ENCODE data around the gene GPBP1L1. TPM values are rescaled to one million over a fixed set of nuclear protein-coding genes. Genes with fewer than 3 reads are reported as not detected.

The GPBP1L1 gene
- 124 and 138 TPM in 2 replicates for total RNA-seq (2021)
- percentile 96 among the genes with signal in this experiment for Bru-seq, nascent RNA
- BruChase-seq, experiment 1, labeled RNA remaining after a 2-hour chase = percentile 96 among the genes with signal in this experiment
- percentile 93 among the genes with signal in this experiment for BruChase-seq, experiment 2, labeled RNA remaining after a 6-hour chase
- long read RNA-seq, transcript GPBP1L1-201 (12 exons, 3,599 nt) = minor isoform, 16 of 120 reads
- long read RNA-seq, transcript GPBP1L1-202 (13 exons, 3,736 nt) = major isoform, 23 of 120 reads
- long read RNA-seq, partial matches to known transcripts = 4 of 120 reads
- long read RNA-seq, other reads (novel, unspliced or antisense) = 77 of 120 reads

GRCh38 chr1:45686288-45687013 lies at the start of gene GPBP1L1:
TSS of gene GPBP1L1 (minus strand) at chr1:45686533. CDS start at chr1:45659087, 27,446 bp downstream.
- peaks cover 22% of the 10 kb centered on the region for H3F3A ChIP-seq (ENCODE audit: insufficient read depth, low read depth)
- DNase-seq = peak; percentile 82 to 98
- peak within 1 kb of the TSS; percentile 94 for H3K4me3 ChIP-seq
- TF ChIP-seq EZH2 (IDR thresholded peaks at IDR 0.05; ENCODE audit: low read depth) = no peak
- no peak for TF ChIP-seq CTCF (conservative IDR thresholded peaks at IDR 0.05)
- ChIA-PET POLR2A (ENCODE audit: unreplicated experiment) (interaction anchor here (0.6 to 1.8 kb wide), 8 partner anchors 105 to 617 kb away, joined by 3 to 12 read pairs (median 3); partner anchors contain the start of genes LRRC41, RAD54L and UQCRH), CTCF (no interaction called here)
- no peaks in the 10 kb centered on the region for H3K27me3 ChIP-seq (ENCODE audit: insufficient read depth, low read depth)
- no peaks in the 10 kb centered on the region for H3K9me3 ChIP-seq (ENCODE audit: insufficient read depth, low read depth)
- peaks cover 32% of the 10 kb centered on the region for H4K20me1 ChIP-seq (ENCODE audit: insufficient read depth)
- peak within 1 kb of the TSS; percentile 94 for H2AFZ ChIP-seq
- BruUV-seq (replicated peaks) = no TSS peak
- H3K4me2 ChIP-seq = peak within 1 kb of the TSS; percentile 98
- H3K9me2 ChIP-seq (ENCODE audit: insufficient read depth) = no peaks in the 10 kb centered on the region
- peaks cover 88% of the 10 kb centered on the region for H3K79me2 ChIP-seq (ENCODE audit: low read depth)
- peak within 1 kb of the TSS; percentile 95 for H3K27ac ChIP-seq
- intact Hi-C loops (cut with micrococcal nuclease; ENCODE audit: unreplicated experiment) = loop anchor here (1.0 to 10.0 kb wide), 10 partner anchors 102 to 1012 kb away; partner anchors contain the start of genes ARMH1, CCDC163, DYNLT4 and MAST2
- H3K4me1 ChIP-seq (replicated peaks; ENCODE audit: insufficient read depth) = peaks cover 16% of the 10 kb centered on the region
- H3K36me3 ChIP-seq (ENCODE audit: low read depth) = no peaks in the 10 kb centered on the region

- Histone ChIP-seq H2AFZ (no peak overlapping the region), H3K4me1 (replicated peaks; ENCODE audit: insufficient read depth) (peaks cover 28% of the 10 kb centered on the region), H3K36me3 (ENCODE audit: low read depth) (0 out of 2 replicates have a peak, but pooled peaks cover 2% of the 10 kb centered on the region), H4K20me1 (ENCODE audit: insufficient read depth) (no peaks in the 10 kb centered on the region), H3K27me3 (ENCODE audit: insufficient read depth, low read depth) (no peaks in the 10 kb centered on the region), H3K4me2 (peak overlapping the region; percentile 50), H3K79me2 (ENCODE audit: low read depth) (no peaks in the 10 kb centered on the region), H3K4me3 (no peak overlapping the region), H3K9me3 (ENCODE audit: insufficient read depth, low read depth) (no peaks in the 10 kb centered on the region), H3K9me2 (ENCODE audit: insufficient read depth) (no peaks in the 10 kb centered on the region), H3K27ac (peak overlapping the region; percentile 23), H3F3A (ENCODE audit: insufficient read depth, low read depth) (peaks cover 23% of the 10 kb centered on the region)
- BruUV-seq (replicated peaks) = no TSS peak
- TF ChIP-seq CTCF (conservative IDR thresholded peaks at IDR 0.05) (no peak), EZH2 (IDR thresholded peaks at IDR 0.05; ENCODE audit: low read depth) (no peak)
- no peak for DNase-seq
- CTCF ChIA-PET = interaction anchor here (0.7 kb wide), 1 partner anchor 12 kb away, joined by 4 read pairs; no protein-coding TSS in a partner anchor
- POLR2A ChIA-PET (ENCODE audit: unreplicated experiment) = interaction anchor here (0.5 to 0.6 kb wide), 2 partner anchors 51 to 999 kb away, joined by 4 to 23 read pairs; no protein-coding TSS in a partner anchor
- intact Hi-C loops (cut with micrococcal nuclease; ENCODE audit: unreplicated experiment) = loop anchor here (10.0 kb wide), 1 partner anchor 144 kb away; no protein-coding TSS in a partner anchor
Observed at GRCh38 chr1:45730780-45731319, 44.5 kb upstream of the GPBP1L1 start.
